ENCODE results near the gene FOXRED1.
"Not testable (repeated sequence)": the region's sequence is repeated elsewhere in the genome, so short reads cannot be mapped to it uniquely, and the experiment has no call there.

GRCh38 chr11:126255507-126255906, 13.4 kb upstream of the FOXRED1 start:
- TF ChIP-seq POLR2AphosphoS5 (IDR thresholded peaks at IDR 0.05; ENCODE audit: borderline replicate concordance, low read depth, low read length); EZH2 (IDR thresholded peaks at IDR 0.05); FOXP2 (optimal IDR thresholded peaks at IDR 0.05; ENCODE audit: control extremely low read depth, extremely low read length, insufficient read depth): not testable (repeated sequence)
